GM19193 (cell line): ENCODE data around the gene GRM1.

Experiments
- POLR2A ChIP-seq: IDR thresholded peaks from 4 replicates; pipeline ENCODE4 v1.6.1; 2011; ENCODE audit not compliant: insufficient read depth, insufficient read length; ENCODE audit errors: extremely low read depth

GRM1 gene

GRCh38 chr6:146369866-146370265, 341.0 kb downstream of the GRM1 start:
- no peak for TF ChIP-seq POLR2A

DNA sequence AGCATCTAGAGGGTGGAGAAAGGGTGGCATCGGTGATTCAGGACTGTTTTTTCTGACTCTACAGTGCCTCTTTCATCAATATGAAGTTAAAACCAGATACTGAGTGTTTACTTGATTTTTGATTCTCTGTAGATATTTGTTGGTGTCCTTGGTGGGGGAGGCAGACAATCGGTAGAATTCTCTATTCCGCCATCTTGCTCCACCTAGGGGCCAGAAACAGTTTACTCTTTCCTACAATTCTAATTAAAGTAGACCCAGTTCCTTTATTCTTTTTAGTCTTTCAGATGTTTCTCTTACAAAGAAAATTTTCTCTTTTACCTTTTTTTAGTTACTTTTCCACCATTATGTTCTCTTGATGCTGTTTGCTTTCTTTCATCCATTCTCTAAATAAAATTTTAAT, 352.6 kb downstream of the GRM1 start:
- TF ChIP-seq POLR2A = no peak

- TF ChIP-seq POLR2A = no peak
These were observed 360.0 kb downstream of the GRM1 start for GRCh38 chr6:146388736-146389364.

- no peak for TF ChIP-seq POLR2A
These were observed 360.9 kb downstream of the GRM1 start for GRCh38 chr6:146389740-146390139.

DNA sequence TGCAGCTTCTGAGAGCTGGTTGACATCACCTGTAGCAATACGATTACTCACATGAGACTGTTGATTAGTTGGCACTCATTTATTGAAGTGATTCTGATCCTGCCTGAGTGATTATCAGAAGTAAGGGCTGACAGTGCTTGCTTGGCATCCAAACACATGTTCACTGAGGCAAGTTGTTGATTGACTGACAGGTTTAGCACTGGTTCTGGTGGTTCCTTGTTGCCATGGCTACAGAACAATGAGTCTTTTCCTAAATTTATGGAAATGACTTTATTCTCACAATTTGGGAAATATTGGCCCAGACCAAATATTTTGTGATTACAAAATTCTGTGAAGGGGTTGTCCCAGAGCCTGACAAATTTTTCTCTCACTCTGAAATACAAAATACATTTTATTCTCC, 368.8 kb downstream of the GRM1 start:
- no peak for TF ChIP-seq POLR2A

- no peak for TF ChIP-seq POLR2A
These were observed 373.6 kb downstream of the GRM1 start for GRCh38 chr6:146402476-146402875.

- TF ChIP-seq POLR2A = no peak
These were observed 379.7 kb downstream of the GRM1 start for GRCh38 chr6:146408583-146408982.

GRCh38 chr6:146410851-146411595, 382.2 kb downstream of the GRM1 start:
- TF ChIP-seq POLR2A = no peak

DNA sequence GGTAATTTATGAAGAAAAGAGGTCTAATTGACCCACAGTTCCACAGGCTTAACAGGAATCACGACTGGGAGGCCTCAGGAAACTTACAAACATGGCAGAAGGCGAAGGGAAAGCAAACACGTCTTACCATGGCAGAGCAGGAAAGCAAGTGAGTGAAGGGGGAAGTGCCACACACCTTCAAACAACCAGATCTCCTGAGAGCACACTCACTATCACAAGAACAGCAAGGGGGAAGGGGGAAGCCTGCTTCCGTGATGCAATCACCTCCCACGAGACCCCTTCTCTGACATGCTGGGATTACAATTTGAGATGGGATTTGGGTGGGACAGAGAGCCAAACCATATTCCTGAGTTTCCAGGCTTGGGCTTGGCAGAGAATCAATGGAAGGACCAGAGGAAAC, 390.7 kb downstream of the GRM1 start:
- no peak for TF ChIP-seq POLR2A

DNA sequence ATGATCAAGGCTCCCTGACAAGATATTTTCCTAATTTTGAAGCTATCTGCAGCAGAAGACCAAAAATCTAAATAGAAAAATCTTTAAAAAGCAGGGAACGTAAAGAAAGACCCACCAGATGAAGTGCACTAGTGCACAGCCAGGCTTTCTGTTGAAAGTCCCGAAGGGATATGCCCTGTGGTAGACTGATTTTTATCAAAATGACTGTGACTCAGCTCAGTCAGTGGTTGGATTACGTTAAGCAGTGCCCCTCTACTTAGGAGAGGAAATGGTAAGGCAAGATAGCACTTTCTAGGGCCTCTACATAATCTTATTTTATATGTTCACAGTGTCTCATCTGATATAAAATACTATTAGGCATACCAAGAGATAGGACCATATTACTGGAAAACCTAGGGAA, 391.4 kb downstream of the GRM1 start:
- no peak for TF ChIP-seq POLR2A

DNA sequence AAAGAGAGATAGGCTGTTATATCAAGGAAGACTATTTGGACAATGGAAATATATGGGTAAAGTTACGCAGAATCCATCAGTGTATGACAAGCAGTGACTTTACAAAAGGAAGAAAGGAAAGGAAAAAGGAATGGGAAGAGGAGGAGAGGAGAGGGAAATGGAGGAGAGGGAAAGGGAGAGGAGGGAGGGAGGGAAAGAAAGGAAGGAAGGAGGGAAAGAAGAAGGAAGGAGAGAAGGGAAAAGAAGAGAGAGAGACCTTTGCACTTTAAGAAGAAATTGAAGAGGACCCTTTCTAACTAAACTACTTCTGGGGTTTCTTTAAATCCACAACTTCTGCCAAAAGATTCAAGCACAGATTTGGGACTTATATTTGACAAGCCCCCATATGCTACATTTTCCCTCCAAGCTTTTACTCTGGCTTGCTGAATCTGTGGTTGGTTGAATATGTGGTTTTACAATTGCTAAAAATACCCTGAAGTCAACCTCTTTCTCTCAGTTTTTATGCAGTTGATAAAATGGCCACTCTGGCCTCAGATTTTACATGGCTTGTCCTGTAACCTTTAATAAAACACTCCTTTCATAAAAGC, 394.0 kb downstream of the GRM1 start:
- no peak for TF ChIP-seq POLR2A

- no peak for TF ChIP-seq POLR2A
These were observed 394.6 kb downstream of the GRM1 start for GRCh38 chr6:146423452-146423851.

DNA sequence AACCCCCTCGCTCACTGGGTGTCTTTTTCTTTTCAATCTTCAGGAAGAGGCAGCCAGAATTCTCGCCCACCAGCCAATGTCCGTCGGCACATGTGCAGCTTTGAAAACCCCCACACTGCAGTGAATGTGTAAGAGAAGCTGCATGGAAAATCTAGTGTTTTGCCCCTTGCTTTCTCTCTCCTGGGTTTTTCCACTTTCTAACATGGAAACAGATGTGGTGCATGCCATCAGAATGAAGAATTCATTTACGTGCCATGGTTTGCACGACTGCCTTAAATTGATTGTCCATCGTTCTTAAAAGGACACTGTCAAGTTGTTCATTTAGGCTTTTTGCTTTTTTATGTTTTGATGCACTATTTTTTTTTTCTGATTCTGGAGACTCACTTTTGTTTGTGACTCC, 397.7 kb downstream of the GRM1 start:
- TF ChIP-seq POLR2A = no peak

- no peak for TF ChIP-seq POLR2A
These were observed 401.0 kb downstream of the GRM1 start for GRCh38 chr6:146429831-146430230.

- TF ChIP-seq POLR2A = no peak
These were observed 405.2 kb downstream of the GRM1 start for GRCh38 chr6:146433881-146434731.
